ENCODE measurements around the gene PHLDA3.
"Not testable (repeated sequence)": the region's sequence is repeated elsewhere in the genome, so short reads cannot be mapped to it uniquely, and the experiment has no call there.

PHLDA3 gene

DNA sequence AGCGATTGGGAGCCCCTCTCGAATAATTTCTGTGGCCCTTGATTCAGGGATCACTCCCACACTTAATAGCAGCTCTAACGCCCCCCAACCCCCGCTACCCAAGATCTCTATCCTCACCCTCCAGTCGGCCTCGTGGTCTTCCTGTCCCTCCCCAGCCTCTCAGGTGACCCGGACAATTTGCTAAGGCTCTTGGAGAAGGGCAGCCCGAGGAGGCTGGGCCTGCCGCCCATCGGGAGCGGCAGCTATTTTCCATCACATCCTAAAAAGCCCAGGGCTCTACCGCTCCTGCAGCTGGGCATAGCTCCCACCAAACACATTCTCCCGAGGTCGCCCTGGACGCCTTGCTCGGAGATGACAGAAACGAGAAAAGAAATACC is 12.0 kb upstream of the PHLDA3 start:
- peaks cover 27% of the 10 kb centered on the region; the same call in 1 of the 2 replicates for H3K36me3 ChIP-seq (ENCODE audit: insufficient read depth, low read length)
- H3K9me3 ChIP-seq (ENCODE audit: insufficient read depth, low read depth, low read length) = no peaks in the 10 kb centered on the region
- no peak overlapping the region for H3K4me3 ChIP-seq (ENCODE audit: low read length, poor library complexity, severe bottlenecking)
- TF ChIP-seq, protein P1, sequence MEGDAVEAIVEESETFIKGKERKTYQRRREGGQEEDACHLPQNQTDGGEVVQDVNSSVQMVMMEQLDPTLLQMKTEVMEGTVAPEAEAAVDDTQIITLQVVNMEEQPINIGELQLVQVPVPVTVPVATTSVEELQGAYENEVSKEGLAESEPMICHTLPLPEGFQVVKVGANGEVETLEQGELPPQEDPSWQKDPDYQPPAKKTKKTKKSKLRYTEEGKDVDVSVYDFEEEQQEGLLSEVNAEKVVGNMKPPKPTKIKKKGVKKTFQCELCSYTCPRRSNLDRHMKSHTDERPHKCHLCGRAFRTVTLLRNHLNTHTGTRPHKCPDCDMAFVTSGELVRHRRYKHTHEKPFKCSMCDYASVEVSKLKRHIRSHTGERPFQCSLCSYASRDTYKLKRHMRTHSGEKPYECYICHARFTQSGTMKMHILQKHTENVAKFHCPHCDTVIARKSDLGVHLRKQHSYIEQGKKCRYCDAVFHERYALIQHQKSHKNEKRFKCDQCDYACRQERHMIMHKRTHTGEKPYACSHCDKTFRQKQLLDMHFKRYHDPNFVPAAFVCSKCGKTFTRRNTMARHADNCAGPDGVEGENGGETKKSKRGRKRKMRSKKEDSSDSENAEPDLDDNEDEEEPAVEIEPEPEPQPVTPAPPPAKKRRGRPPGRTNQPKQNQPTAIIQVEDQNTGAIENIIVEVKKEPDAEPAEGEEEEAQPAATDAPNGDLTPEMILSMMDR (conservative IDR thresholded peaks at IDR 0.05; ENCODE audit: low read length) = no peak
- no peak for TF ChIP-seq EZH2phosphoT487 (IDR thresholded peaks at IDR 0.05; ENCODE audit: borderline replicate concordance)
- H3F3A ChIP-seq (ENCODE audit: low read depth) = no peaks in the 10 kb centered on the region
- H3K4me1 ChIP-seq (ENCODE audit: insufficient read depth, low read length, poor library complexity, severe bottlenecking) = peaks cover 3% of the 10 kb centered on the region
- H4K20me1 ChIP-seq (ENCODE audit: insufficient read depth, low read length, poor library complexity, severe bottlenecking) = no peaks in the 10 kb centered on the region
- no peak overlapping the region for H3K4me2 ChIP-seq (ENCODE audit: low read depth, low read length, poor library complexity, severe bottlenecking)
- no peak overlapping the region for H3K9ac ChIP-seq (ENCODE audit: low read depth, low read length, poor library complexity, severe bottlenecking)
- H3K27me3 ChIP-seq (ENCODE audit: insufficient read depth, low read length, poor library complexity, severe bottlenecking) = no peaks in the 10 kb centered on the region
- no peaks in the 10 kb centered on the region for H3K9me2 ChIP-seq (replicated peaks; ENCODE audit: low read depth, low read length)
- no peaks in the 10 kb centered on the region for H3K79me2 ChIP-seq (ENCODE audit: insufficient read depth, low read length)
- no peak overlapping the region for H2AFZ ChIP-seq (ENCODE audit: low read length)

DNA sequence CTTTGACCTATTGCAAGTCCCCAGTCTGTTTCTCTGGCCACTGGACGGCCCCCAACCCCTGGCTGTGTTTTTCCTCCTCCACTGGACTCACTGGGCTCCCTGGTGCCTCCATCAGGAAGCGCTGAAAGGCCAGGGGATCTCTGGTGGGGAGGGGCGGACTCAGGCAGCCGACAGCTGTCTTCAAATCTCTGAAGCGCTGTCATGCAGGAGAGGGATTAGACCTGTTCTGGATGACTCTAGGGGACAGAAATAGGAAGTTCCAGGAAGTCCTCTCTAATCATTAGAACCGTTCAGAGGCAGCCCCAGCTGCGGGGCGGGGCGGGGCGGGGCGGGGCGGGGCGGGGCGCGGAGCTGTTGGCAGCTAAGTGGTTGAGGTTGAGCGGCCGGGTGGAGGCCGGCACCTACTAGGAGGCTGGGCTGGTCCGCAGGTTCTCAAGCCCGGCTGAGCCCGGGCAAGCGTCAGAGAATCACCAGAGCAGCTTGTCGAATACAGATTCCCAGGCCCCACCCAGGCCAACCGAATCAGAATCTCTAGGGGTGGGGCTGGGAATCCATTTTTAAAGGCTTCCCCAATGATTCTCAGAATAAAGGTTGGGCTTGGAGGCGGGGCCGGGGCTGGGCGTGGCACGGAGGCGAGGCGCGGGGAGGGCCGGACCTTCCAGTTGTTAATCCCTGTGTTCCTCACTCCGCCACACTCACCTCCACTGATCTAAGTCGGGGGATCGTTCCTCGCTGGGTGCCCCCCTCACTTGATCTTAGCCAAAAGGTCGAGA is 11.4 kb upstream of the PHLDA3 start:
- Histone ChIP-seq H3K27me3 (ENCODE audit: insufficient read depth, low read length, poor library complexity, severe bottlenecking) (no peaks in the 10 kb centered on the region), H3K9me2 (replicated peaks; ENCODE audit: low read depth, low read length) (no peaks in the 10 kb centered on the region), H3K79me2 (ENCODE audit: insufficient read depth, low read length) (no peaks in the 10 kb centered on the region), H3K9me3 (ENCODE audit: insufficient read depth, low read depth, low read length) (no peaks in the 10 kb centered on the region), H3F3A (ENCODE audit: low read depth) (no peaks in the 10 kb centered on the region), H2AFZ (ENCODE audit: low read length) (no peak overlapping the region), H3K9ac (ENCODE audit: low read depth, low read length, poor library complexity, severe bottlenecking) (no peak overlapping the region), H3K36me3 (ENCODE audit: insufficient read depth, low read length) (peaks cover 22% of the 10 kb centered on the region; the same call in 1 of the 2 replicates), H4K20me1 (ENCODE audit: insufficient read depth, low read length, poor library complexity, severe bottlenecking) (no peaks in the 10 kb centered on the region), H3K4me1 (ENCODE audit: insufficient read depth, low read length, poor library complexity, severe bottlenecking) (no peaks in the 10 kb centered on the region), H3K4me2 (ENCODE audit: low read depth, low read length, poor library complexity, severe bottlenecking) (no peak overlapping the region), H3K4me3 (ENCODE audit: low read length, poor library complexity, severe bottlenecking) (no peak overlapping the region)
- TF ChIP-seq, protein P1 (conservative IDR thresholded peaks at IDR 0.05; ENCODE audit: low read length) = no peak
- no peak for TF ChIP-seq EZH2phosphoT487 (IDR thresholded peaks at IDR 0.05; ENCODE audit: borderline replicate concordance)

DNA sequence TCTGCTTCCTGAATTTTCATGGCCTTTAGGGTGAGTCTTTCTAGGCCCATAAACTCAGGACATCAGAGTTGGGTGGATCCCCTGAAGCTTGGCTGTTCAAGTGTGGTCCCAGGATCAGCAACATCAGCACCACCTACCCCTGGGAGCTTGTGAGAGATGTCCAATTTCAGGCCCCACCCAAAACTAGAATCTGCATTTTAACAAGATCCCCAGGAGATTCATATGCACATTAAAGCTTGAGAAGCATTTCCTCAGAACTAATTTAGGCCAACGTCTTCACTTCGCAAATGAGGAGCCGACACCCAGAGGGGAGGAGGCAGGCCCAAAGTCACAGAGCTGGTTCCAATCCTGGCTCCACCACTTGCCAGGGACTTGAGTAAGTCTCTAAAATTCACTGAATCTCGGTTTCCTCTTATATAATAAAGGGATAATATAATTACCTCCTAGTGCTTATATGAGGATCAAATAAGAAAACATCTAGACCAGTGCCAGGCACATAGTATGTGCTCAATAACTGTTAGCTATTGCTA is 10.3 kb upstream of the PHLDA3 start:
- no peak overlapping the region for H2AFZ ChIP-seq (ENCODE audit: low read length)
- H3K9ac ChIP-seq (ENCODE audit: low read depth, low read length, poor library complexity, severe bottlenecking) = no peak overlapping the region
- H3K79me2 ChIP-seq (ENCODE audit: insufficient read depth, low read length) = no peaks in the 10 kb centered on the region
- no peaks in the 10 kb centered on the region for H3K9me3 ChIP-seq (ENCODE audit: insufficient read depth, low read depth, low read length)
- no peak overlapping the region for H3K4me2 ChIP-seq (ENCODE audit: low read depth, low read length, poor library complexity, severe bottlenecking)
- no peaks in the 10 kb centered on the region for H3F3A ChIP-seq (ENCODE audit: low read depth)
- H3K27me3 ChIP-seq (ENCODE audit: insufficient read depth, low read length, poor library complexity, severe bottlenecking) = no peaks in the 10 kb centered on the region
- H3K9me2 ChIP-seq (replicated peaks; ENCODE audit: low read depth, low read length) = no peaks in the 10 kb centered on the region
- no peaks in the 10 kb centered on the region for H3K4me1 ChIP-seq (ENCODE audit: insufficient read depth, low read length, poor library complexity, severe bottlenecking)
- no peak overlapping the region for H3K4me3 ChIP-seq (ENCODE audit: low read length, poor library complexity, severe bottlenecking)
- peaks cover 11% of the 10 kb centered on the region; the same call in 1 of the 2 replicates for H3K36me3 ChIP-seq (ENCODE audit: insufficient read depth, low read length)
- H4K20me1 ChIP-seq (ENCODE audit: insufficient read depth, low read length, poor library complexity, severe bottlenecking) = no peaks in the 10 kb centered on the region
- no peak for TF ChIP-seq EZH2phosphoT487 (IDR thresholded peaks at IDR 0.05; ENCODE audit: borderline replicate concordance)
- TF ChIP-seq, protein P1 (conservative IDR thresholded peaks at IDR 0.05; ENCODE audit: low read length) = no peak

DNA sequence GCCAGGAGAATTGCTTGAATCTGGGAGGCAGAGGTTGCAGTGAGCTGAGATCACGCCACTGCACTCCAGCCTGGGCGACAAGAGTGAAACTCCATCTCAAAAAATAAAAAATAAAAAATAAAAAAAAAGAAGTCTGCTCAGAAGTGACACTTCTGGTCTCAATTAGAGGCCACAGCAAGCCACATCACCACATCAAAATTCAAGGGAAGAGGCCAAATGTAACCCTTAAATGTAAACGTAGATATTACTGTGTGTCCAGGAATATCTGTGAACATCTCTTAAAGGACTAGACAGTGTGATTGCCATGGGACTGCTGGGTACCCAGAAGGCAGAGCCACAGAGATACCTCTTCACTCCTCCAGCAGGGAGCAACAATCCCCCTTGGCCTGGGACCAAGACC is 9.7 kb upstream of the PHLDA3 start:
- not testable (repeated sequence) for H3K9ac ChIP-seq (ENCODE audit: low read depth, low read length, poor library complexity, severe bottlenecking); H3K9me3 ChIP-seq (ENCODE audit: insufficient read depth, low read depth, low read length); H3K4me2 ChIP-seq (ENCODE audit: low read depth, low read length, poor library complexity, severe bottlenecking); H3K4me3 ChIP-seq (ENCODE audit: low read length, poor library complexity, severe bottlenecking); H3K9me2 ChIP-seq (replicated peaks; ENCODE audit: low read depth, low read length); H2AFZ ChIP-seq (ENCODE audit: low read length); H3K27me3 ChIP-seq (ENCODE audit: insufficient read depth, low read length, poor library complexity, severe bottlenecking); H3K36me3 ChIP-seq (ENCODE audit: insufficient read depth, low read length); H3F3A ChIP-seq (ENCODE audit: low read depth); H3K79me2 ChIP-seq (ENCODE audit: insufficient read depth, low read length); H3K4me1 ChIP-seq (ENCODE audit: insufficient read depth, low read length, poor library complexity, severe bottlenecking); H4K20me1 ChIP-seq (ENCODE audit: insufficient read depth, low read length, poor library complexity, severe bottlenecking)
